Stimulated activated CD4-positive, alpha-beta T cell treated with anti-CD3 and anti-CD28 coated beads, Interleukin-2, amount 100 ng/mL, for 24 hours (primary cell): ENCODE data around the gene ZNF177.
"Not testable (repeated sequence)": the region's sequence is repeated elsewhere in the genome, so short reads cannot be mapped to it uniquely, and the experiment has no call there.

Experiments used
- DNase-seq, 2 donors: peaks; one replicate each; pipeline ENCODE4 v3.0.0-alpha.2; 2020

ZNF177 gene

DNA sequence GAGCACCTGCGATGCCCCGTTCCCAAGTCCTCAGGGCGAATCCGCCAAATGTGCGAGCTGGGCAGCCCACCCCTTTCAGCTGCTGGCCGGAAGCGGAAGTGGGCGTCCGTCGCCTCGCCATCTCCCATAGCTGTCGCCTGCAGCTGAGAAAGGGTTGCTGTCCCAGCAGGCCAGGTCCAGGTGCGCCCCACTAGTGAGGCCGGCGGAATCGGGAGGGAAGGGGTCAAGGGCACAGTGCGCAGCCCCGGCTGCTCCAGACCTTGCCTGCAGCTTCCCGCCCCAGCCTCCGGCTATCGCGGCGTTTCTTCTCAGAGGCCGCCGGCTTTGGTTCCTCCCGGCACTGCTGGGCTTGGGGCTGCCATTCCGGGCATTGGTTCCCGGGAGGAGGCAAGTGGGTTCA, at the start of gene ZNF177:
Gene ZNF177 (plus strand): TSS at position 109 of the 400 bp plus-strand sequence. CDS start 15,299 bp downstream, outside the sequence.
- no peak for DNase-seq

- DNase-seq = no peak
These were observed 49.1 kb upstream of the ZNF177 start for GRCh38 chr19:9313756-9314155.

DNA sequence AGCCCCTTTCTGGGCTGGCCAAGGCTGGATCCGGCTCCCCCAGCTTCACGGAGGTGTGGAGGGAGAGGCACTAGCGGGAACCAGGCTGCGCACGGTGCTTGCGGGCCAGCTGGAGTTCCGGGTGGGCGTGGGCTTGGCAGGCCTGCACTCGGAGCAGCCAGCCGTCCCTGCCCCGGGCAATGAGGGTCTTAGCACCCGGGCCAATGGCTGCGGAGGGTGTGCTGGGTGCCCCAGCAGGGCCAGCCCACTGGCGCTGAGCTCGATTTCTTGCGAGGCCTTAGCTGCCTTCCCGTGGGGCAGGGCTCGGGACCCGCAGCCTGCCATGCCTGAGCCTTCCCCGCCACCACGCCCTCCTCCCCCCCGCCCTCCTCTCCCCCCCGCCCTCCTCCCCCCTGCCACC, 41.5 kb upstream of the ZNF177 start:
- DNase-seq = no peak

GRCh38 chr19:9321756-9322155, 41.1 kb upstream of the ZNF177 start:
- DNase-seq = not testable (repeated sequence)

GRCh38 chr19:9322201-9322600, 40.6 kb upstream of the ZNF177 start:
- DNase-seq = not testable (repeated sequence)

- peak; percentile 32 to 54 for DNase-seq
These were observed 39.3 kb upstream of the ZNF177 start for GRCh38 chr19:9323557-9323918.

DNA sequence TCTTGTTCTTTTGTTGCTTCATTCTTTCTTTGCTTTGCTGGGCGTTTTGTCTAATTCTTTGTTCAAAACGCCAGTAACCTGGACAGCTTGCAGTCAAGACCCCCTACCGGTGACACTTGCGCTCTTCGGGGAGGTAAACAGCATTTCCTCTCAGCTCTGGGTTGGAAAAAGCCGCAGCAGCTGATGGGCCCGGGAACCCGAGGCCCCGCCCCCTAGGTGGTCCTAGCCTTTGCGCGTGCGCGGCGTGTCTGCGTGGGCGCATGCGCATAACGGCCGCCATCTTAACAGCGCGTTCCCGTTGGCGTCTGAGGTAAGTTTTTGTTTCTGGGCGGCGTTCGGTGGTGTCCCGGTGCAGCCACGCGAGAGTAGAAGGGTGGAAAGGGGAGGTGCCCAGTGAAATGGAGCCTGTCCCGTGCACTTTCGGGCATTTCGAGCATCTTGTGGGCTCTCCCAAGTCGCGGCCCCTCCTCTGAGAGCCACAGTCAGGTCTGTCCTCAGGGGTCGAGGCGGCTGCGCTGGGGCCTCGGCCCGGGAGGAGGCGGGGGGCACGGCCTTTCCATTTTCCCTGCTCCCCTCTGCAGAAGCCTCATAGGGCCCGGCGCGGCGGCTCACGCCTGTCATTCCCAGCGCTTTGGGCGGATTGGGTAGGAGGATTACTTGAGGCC, 38.8 kb upstream of the ZNF177 start, which contains the start of gene ZNF559:
Gene ZNF559 (plus strand): TSS at position 261 of the 665 bp plus-strand sequence. CDS start 14,371 bp downstream, outside the sequence.
- DNase-seq = peak; percentile 95 to 97

GRCh38 chr19:9324584-9324962, 38.2 kb upstream of the ZNF177 start:
- no peak for DNase-seq

DNA sequence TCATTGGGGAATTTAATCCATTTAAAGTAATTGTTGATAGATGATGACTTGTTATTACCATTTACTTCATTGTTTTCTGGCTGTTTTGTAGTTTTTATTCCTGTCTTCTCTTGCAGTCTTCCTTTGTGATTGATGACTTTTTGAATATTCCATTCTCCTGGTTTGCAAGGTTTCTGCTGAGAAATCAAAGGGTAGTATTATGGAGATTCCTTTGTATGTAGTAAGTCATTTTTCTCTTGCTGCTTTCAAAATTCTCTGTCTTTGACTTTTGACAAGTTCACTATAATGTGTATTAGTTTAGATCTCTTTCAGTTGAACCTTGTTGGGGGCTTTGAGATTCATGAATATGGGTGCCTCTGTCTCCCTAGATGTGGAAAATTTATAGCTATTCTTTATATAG, 32.8 kb upstream of the ZNF177 start:
- DNase-seq = no peak

DNA sequence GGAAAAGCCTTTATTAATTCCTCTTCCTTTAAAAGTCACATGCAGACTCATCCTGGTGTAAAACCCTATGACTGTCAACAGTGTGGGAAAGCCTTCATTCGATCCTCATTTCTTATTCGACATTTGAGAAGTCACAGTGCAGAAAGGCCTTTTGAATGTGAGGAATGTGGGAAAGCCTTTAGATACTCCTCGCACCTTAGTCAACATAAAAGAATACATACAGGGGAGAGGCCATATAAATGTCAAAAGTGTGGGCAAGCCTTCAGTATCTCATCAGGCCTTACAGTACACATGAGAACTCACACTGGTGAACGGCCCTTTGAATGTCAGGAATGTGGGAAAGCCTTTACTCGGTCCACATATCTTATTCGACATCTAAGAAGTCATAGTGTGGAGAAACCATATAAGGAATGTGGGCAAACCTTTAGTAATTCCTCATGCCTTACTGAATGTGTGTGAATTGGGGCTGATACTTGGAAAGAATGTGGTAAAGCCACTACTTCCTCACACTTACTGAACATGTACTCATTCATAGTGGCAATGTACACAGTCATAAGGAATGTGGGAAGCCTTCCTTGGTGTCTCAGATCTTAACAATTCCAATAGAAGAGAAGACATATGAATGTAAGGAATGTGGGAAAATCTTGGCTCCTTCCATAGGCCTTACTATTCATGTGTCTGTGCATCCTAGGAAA, 20.1 kb upstream of the ZNF177 start:
- DNase-seq = no peak

GRCh38 chr19:9345005-9345404, 17.8 kb upstream of the ZNF177 start:
- no peak for DNase-seq

DNA sequence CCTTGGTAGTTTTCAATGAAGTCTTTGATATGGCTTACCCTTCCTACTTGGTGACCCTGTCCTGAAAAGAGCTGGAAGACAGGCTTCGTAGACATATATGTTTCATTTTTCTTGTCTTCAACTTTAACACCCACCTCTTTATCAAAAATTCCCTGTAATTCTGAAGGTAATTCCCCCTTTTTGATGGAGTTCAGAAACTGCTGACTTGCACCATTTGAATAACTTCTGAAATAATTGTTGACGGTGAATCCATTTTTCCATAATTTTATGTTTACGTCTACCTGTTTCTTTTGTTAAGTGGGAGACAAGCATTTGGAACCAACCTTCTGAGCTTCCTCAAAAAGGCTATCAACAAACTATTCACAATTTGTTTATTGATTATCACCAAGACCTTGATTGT, 14.6 kb upstream of the ZNF177 start:
- no peak for DNase-seq

GRCh38 chr19:9348671-9349070, 14.1 kb upstream of the ZNF177 start:
- DNase-seq = no peak

- DNase-seq = no peak
These were observed 10.3 kb upstream of the ZNF177 start for GRCh38 chr19:9352505-9352904.

- no peak for DNase-seq
These were observed 9.8 kb upstream of the ZNF177 start for GRCh38 chr19:9353011-9353410.

- DNase-seq = no peak
These were observed 8.2 kb upstream of the ZNF177 start for GRCh38 chr19:9354651-9355050.

DNA sequence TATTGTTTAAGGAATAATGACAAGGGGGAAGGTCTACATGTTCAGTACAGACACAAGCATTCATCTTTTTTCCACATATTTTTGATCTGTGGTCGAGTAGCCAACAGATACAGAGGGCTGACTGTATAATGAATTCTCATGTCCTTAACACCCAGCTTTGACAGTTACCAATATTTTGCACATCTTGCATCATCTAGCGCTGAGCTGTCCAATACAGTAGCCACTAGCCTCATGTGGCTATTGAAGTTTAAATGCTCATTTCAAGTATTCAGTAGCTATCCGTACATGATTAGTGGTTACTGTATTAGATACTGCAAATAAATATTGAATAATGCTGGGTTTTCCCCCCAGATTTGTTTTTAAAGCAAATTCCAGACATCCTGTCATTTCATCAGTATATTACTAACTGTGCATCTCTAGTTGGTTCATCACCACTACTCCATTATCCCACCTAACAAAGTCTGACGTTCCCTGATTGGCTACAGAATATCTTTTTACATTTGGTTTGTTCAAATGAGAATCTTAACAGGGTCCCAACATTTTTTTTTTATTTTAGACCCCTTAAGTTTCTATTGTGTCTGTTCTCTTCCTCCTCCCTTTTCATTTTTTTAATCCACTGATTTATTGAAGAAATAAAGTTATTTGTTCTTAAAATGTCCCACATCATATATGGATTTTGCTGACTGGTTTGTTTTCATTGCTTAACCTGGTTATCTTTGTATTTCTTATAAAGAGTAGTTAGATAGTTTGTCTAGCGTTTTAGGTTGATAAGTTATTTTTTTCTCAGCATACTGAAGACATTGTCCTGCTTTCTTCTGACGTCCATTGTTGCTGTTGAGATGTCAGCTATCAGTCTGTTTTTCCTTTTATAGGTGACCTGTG, 8.2 kb downstream of the ZNF177 start:
- no peak for DNase-seq

DNA sequence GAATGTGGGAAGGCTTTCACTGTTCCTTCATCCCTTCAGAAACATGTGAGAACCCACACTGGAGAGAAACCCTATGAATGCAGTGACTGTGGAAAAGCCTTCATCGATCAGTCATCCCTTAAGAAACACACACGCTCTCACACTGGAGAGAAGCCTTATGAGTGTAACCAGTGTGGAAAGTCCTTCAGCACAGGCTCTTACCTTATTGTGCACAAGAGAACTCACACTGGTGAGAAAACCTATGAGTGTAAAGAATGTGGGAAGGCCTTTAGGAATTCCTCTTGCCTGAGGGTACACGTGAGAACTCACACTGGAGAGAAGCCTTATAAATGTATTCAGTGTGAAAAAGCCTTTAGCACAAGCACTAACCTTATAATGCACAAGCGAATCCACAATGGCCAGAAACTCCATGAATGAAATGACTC, 18.6 kb downstream of the ZNF177 start:
- no peak for DNase-seq

DNA sequence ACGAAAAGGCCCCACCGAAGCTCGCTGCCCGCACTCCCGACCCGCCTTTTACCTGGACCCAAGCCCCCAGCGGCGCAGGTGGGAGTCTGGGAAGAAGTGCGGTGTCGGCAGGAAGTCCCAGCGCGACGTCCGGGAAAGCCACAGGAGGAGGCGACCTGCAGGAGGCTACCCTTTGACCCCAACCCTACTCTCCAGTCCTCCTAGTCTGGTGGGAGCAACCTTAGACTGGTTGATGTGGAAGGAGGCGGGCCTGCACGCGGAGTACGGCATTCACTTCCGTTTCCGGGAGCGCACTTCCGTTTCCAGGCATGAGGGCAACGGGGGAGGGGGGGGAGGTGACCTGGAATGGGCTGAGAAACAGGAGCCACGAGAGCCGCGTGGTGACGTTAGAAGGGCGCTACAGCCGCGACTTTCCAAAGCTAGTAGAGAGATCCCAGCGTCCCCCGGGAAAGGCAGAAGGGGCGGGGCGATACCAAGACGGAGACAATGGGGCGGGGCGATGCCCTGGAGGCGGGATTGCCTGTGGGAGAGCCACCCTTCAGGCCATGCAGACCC, 44.1 kb downstream of the ZNF177 start:
- peak; percentile 61 to 71 for DNase-seq

DNA sequence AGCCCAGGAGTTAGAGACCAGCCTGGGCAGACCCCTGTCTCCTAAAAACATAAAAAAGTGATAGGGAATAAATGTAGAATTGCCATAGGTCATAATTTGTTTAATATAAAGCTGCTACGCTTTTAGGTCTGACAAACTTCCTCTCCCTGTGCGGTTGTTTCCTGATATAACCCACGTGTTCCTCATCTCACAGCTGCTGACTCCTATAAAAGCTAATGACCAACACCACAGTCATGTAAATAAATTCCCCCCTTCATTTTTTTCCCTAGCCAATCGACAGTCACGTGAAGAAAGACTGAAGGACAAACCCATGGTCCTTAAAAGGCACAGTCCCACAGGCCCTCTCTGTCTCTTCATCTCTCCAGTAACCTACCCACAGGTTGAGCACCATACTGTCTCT, 45.0 kb downstream of the ZNF177 start:
- DNase-seq = no peak

GRCh38 chr19:9413240-9413954, 50.6 kb downstream of the ZNF177 start:
- no peak for DNase-seq

DNA sequence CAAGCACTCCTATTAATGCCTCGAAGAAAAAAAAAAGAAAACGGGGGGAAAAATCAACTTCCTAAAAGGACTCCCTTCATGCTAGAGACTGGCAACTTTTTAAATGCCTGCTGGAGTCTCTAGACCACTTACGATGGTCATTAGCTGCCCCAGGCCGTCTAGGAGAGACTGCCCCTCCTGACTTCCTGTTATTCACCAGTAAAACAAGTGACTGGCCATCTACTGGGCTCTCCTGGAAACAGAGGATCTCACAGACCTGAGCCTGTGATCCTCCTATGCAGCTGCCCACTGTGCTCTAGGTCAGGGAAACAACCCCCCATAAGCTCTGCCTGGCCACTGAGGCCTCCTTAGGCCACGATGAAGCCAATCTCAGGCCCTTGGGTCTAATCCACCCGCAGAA, 65.1 kb downstream of the ZNF177 start:
- no peak for DNase-seq

GRCh38 chr19:9430444-9430843, 67.6 kb downstream of the ZNF177 start:
- no peak for DNase-seq
